IMR-90 (cell line): ENCODE results near the gene GFM2. TPM values are rescaled to one million over a fixed set of nuclear protein-coding genes. Genes with fewer than 3 reads are reported as not detected.

Experiments used
- ATAC-seq: fragments of 200-7000 bp; cut with Tn5 transposase; 2 replicates; pipeline ENCODE4 v1.9.1; 2020; ENCODE audit warnings: low read depth, mild to moderate bottlenecking, moderate library complexity
- BruUV-seq: library from RNA; stranded (reverse); fragments of 400-500 nt; replicated peaks from 2 replicates; lab custom pipeline; 2021; lab: Mats Ljungman, UMichigan
- CTCF ChIA-PET: fragments of 300-600 bp; formaldehyde crosslinking; extraction: SDS; loops from one replicate; lab custom pipeline; 2021; ENCODE audit warnings: antibody characterized with exemption; lab: Yijun Ruan, JAX
- POLR2A ChIA-PET: fragments of 300-600 bp; sonication (Branson Sonifier 250); formaldehyde crosslinking; loops from one replicate; lab custom pipeline; 2022; ENCODE audit warnings: antibody characterized with exemption; ENCODE audit not compliant: unreplicated experiment; lab: Charles Lee
- DNase-seq: peaks from one replicate; pipeline ENCODE4 v3.0.0; 2013
- H2AFZ ChIP-seq: replicated peaks from 2 replicates; pipeline ENCODE3; 2013; ENCODE audit warnings: low read length, mild to moderate bottlenecking; ENCODE audit not compliant: poor library complexity
- H2AK5ac ChIP-seq: 2 replicates; pipeline ENCODE4 v1.6.1; 2013; ENCODE audit warnings: low read depth, low read length, inconsistent platforms
- H2AK9ac ChIP-seq: replicated peaks from 2 replicates; pipeline ENCODE3; 2013; ENCODE audit warnings: mild to moderate bottlenecking, low read depth, low read length, moderate library complexity; ENCODE audit not compliant: poor library complexity
- H2BK120ac ChIP-seq: 2 replicates; pipeline ENCODE4 v1.6.1; 2013; ENCODE audit warnings: low read depth, low read length, inconsistent platforms
- H2BK15ac ChIP-seq: 3 replicates; pipeline ENCODE4 v1.6.1; 2013; ENCODE audit warnings: low read depth, low read length, inconsistent platforms
- H2BK20ac ChIP-seq: 2 replicates; pipeline ENCODE4 v1.6.1; 2013; ENCODE audit warnings: low read depth, mild to moderate bottlenecking, inconsistent platforms, low read length, moderate library complexity
- H2BK5ac ChIP-seq: 2 replicates; pipeline ENCODE4 v1.6.1; 2013; ENCODE audit warnings: mild to moderate bottlenecking, low read depth, low read length, inconsistent platforms; ENCODE audit not compliant: poor library complexity, severe bottlenecking
- H3K14ac ChIP-seq: replicated peaks from 2 replicates; pipeline ENCODE4 v1.6.1; 2013; ENCODE audit warnings: low read depth, low read length, inconsistent platforms
- H3K18ac ChIP-seq: 2 replicates; pipeline ENCODE4 v1.6.1; 2013; ENCODE audit warnings: low read depth, low read length, control low read depth
- H3K23ac ChIP-seq: 2 replicates; pipeline ENCODE4 v1.6.1; 2013; ENCODE audit warnings: low read depth, low read length, inconsistent platforms
- H3K27ac ChIP-seq: 2 replicates; pipeline ENCODE4 v1.5.1; 2013; ENCODE audit warnings: mild to moderate bottlenecking, control low read depth, low read length; ENCODE audit not compliant: insufficient read depth
- H3K27me3 ChIP-seq: 2 replicates; pipeline ENCODE4 v1.6.1; 2013; ENCODE audit warnings: low read length; ENCODE audit not compliant: control insufficient read depth, insufficient read depth
- H3K36me3 ChIP-seq: 2 replicates; pipeline ENCODE4 v1.6.1; 2013; ENCODE audit warnings: low read length, mixed read lengths; ENCODE audit not compliant: control insufficient read depth, insufficient read depth
- H3K4ac ChIP-seq: 2 replicates; pipeline ENCODE4 v1.6.1; 2013; ENCODE audit warnings: low read depth, low read length, inconsistent platforms
- H3K4me1 ChIP-seq: 2 replicates; pipeline ENCODE4 v1.6.1; 2013; ENCODE audit warnings: low read length, mixed read lengths; ENCODE audit not compliant: control insufficient read depth, insufficient read depth
- H3K4me2 ChIP-seq: 2 replicates; pipeline ENCODE4 v1.6.1; 2013; ENCODE audit warnings: low read depth, mild to moderate bottlenecking, control low read depth, low read length, moderate library complexity
- H3K4me3 ChIP-seq: 2 replicates; pipeline ENCODE4 v1.5.1; 2013; ENCODE audit warnings: low read depth, mild to moderate bottlenecking, control low read depth, low read length, moderate library complexity; ENCODE audit not compliant: insufficient read depth
- H3K56ac ChIP-seq: 2 replicates; pipeline ENCODE4 v1.6.1; 2013; ENCODE audit warnings: low read length, inconsistent platforms; ENCODE audit not compliant: insufficient read depth; ENCODE audit errors: extremely low read depth
- H3K79me1 ChIP-seq, 2 experiments: 2 replicates each; pipeline ENCODE4 v1.6.1; 2013; ENCODE audit warnings: low read length in 2 of 2, inconsistent platforms in 1 of 2, low read depth in 1 of 2
- H3K9ac ChIP-seq: 2 replicates; pipeline ENCODE4 v1.6.1; 2013; ENCODE audit warnings: low read depth, low read length, control low read depth
- H3K9me1 ChIP-seq: 2 replicates; pipeline ENCODE4 v1.6.1; 2013; ENCODE audit warnings: low read length, inconsistent platforms; ENCODE audit not compliant: insufficient read depth
- H3K9me3 ChIP-seq: 2 replicates; pipeline ENCODE4 v1.6.1; 2013; ENCODE audit warnings: low read length; ENCODE audit not compliant: control insufficient read depth, insufficient read depth
- H4K20me1 ChIP-seq: 2 replicates; pipeline ENCODE4 v1.6.1; 2013; ENCODE audit warnings: low read length, inconsistent platforms; ENCODE audit not compliant: insufficient read depth
- H4K5ac ChIP-seq: 2 replicates; pipeline ENCODE4 v1.6.1; 2013; ENCODE audit warnings: mild to moderate bottlenecking, low read depth, low read length, control low read depth
- H4K8ac ChIP-seq, 2 experiments: 2 replicates each; pipeline ENCODE4 v1.6.1; 2013; ENCODE audit warnings: low read depth in 2 of 2, low read length in 2 of 2, control low read depth in 1 of 2, inconsistent platforms in 1 of 2
- H4K91ac ChIP-seq: 2 replicates; pipeline ENCODE4 v1.6.1; 2013; ENCODE audit warnings: low read depth, low read length, inconsistent platforms; ENCODE audit not compliant: insufficient read depth
- BHLHE40 ChIP-seq: fragments of 150-350 bp; IDR thresholded peaks from 2 replicates; pipeline ENCODE4 v1.6.1; 2016; ENCODE audit warnings: mild to moderate bottlenecking, low read depth, low read length
- CEBPB ChIP-seq: IDR thresholded peaks from 2 replicates; pipeline ENCODE4 v1.6.1; 2012; ENCODE audit warnings: low read depth, low read length, improper control_type of control experiment
- CHD1 ChIP-seq: IDR thresholded peaks from 2 replicates; pipeline ENCODE4 v1.6.1; 2012; ENCODE audit warnings: low read depth, low read length, improper control_type of control experiment
- CTCF ChIP-seq: conservative IDR thresholded peaks from 2 replicates; pipeline ENCODE4 v1.5.1; 2012; ENCODE audit warnings: mild to moderate bottlenecking, low read depth, low read length, improper control_type of control experiment
- FOS ChIP-seq: fragments of 150-350 bp; IDR thresholded peaks from 2 replicates; pipeline ENCODE4 v1.6.1; 2016; ENCODE audit warnings: low read depth, low read length
- MAFK ChIP-seq: IDR thresholded peaks from 2 replicates; pipeline ENCODE4 v1.6.1; 2012; ENCODE audit warnings: low read depth, low read length, improper control_type of control experiment
- MAZ ChIP-seq: IDR thresholded peaks from 2 replicates; pipeline ENCODE4 v1.6.1; 2012; ENCODE audit warnings: low read depth, mild to moderate bottlenecking, low read length, improper control_type of control experiment, moderate library complexity, borderline replicate concordance
- NFE2L2 ChIP-seq: fragments of 150-350 bp; IDR thresholded peaks from 2 replicates; pipeline ENCODE4 v1.6.1; 2016; ENCODE audit warnings: low read depth, mild to moderate bottlenecking, low read length
- POLR2A ChIP-seq: IDR thresholded peaks from 2 replicates; pipeline ENCODE4 v1.6.1; 2012; ENCODE audit warnings: mild to moderate bottlenecking, low read depth, low read length
- RCOR1 ChIP-seq: IDR thresholded peaks from 2 replicates; pipeline ENCODE4 v1.6.1; 2012; ENCODE audit warnings: mild to moderate bottlenecking, low read length, improper control_type of control experiment; ENCODE audit not compliant: insufficient replicate concordance
- RFX5 ChIP-seq: IDR thresholded peaks from 2 replicates; pipeline ENCODE4 v1.8.0; 2012; ENCODE audit warnings: low read depth, mild to moderate bottlenecking, low read length, moderate library complexity
- SMC3 ChIP-seq: fragments of 150-350 bp; IDR thresholded peaks from 2 replicates; pipeline ENCODE4 v1.6.1; 2016; ENCODE audit warnings: low read depth, mild to moderate bottlenecking, antibody characterized with exemption, low read length, moderate library complexity
- USF2 ChIP-seq: fragments of 150-350 bp; IDR thresholded peaks from 2 replicates; pipeline ENCODE4 v1.6.1; 2017; ENCODE audit warnings: mild to moderate bottlenecking, antibody characterized with exemption, low read length, low read depth
- WGBS, 2 experiments: methylation state at CpG; one replicate each; pipeline versions ENCODE4 v1.1.5 to v1.1.7; 2013; ENCODE audit warnings: missing lambda C conversion rate in 2 of 2; ENCODE audit not compliant: insufficient read length in 1 of 2; ENCODE audit errors: extremely low coverage in 2 of 2; 5-methylcytosine and 5-hydroxymethylcytosine counted together
- dilution Hi-C: fragments of 300-500 bp; cut with HindIII; formaldehyde crosslinking; loops from one replicate; pipeline ENCODE4 v1.14.3; 2018; ENCODE audit warnings: low sequenced_read_pairs; ENCODE audit not compliant: unreplicated experiment
- in situ Hi-C: fragments of 300-500 bp; cut with MboI; formaldehyde crosslinking; loops from 3 replicates; pipeline ENCODE4 v1.14.3; 2019; ENCODE audit warnings: low sequenced_read_pairs, inconsistent platforms, mixed read lengths
- intact Hi-C: fragments of 100-400 bp; cut with micrococcal nuclease; formaldehyde crosslinking; loops from 2 replicates; pipeline ENCODE4 v1.10.0; 2022
- polyA plus RNA-seq, 3 experiments: library from polyadenylated mRNA; depleted of rRNA; stranded (reverse); fragments of >200 nt; gene quantifications; 2 replicates each; pipeline ENCODE4 v1.2.3, GENCODE V29; 2012; ENCODE audit warnings: low replicate concordance in 1 of 3
- total RNA-seq: library from RNA; depleted of rRNA; stranded (reverse); fragments of >200 nt; gene quantifications from 2 replicates; pipeline ENCODE4 v1.2.3, GENCODE V29; 2012

Gene GFM2
- total and polyA plus RNA-seq, 2 of the 4 experiments (the other 2 are of a cell fraction): 23.3 to 45.7 TPM

GRCh38 chr5:74786851-74787250 is 19.9 kb upstream of the GFM2 start:
- Histone ChIP-seq H3K79me1 (no peaks in the 10 kb centered on the region), H3K4me3 (no peak overlapping the region), H3K27me3 (no peaks in the 10 kb centered on the region), H3K56ac (no peak overlapping the region), H4K8ac (no peak overlapping the region), H2AK9ac (no peak overlapping the region), H4K91ac (no peak overlapping the region), H3K9me1 (no peaks in the 10 kb centered on the region), H2BK5ac (no peak overlapping the region), H2AFZ (no peak overlapping the region), H3K36me3 (no peaks in the 10 kb centered on the region), H3K4me1 (no peaks in the 10 kb centered on the region), H2BK20ac (no peak overlapping the region), H3K23ac (no peak overlapping the region), H3K4me2 (no peak overlapping the region), H2BK120ac (no peak overlapping the region), H3K9me3 (no peaks in the 10 kb centered on the region), H2AK5ac (no peak overlapping the region), H2BK15ac (no peak overlapping the region), H3K18ac (no peak overlapping the region), H4K20me1 (no peaks in the 10 kb centered on the region), H3K27ac (no peak overlapping the region), H4K5ac (no peak overlapping the region), H3K4ac (no peak overlapping the region), H3K9ac (no peak overlapping the region), H3K14ac (no peak overlapping the region)
- WGBS, 2 experiments: 77% methylated on average over 4 of the region's 6 CpGs; no CpG with 5 or more reads in 1 of the 2 experiments
- ATAC-seq: no peak
- ChIA-PET POLR2A (no interaction called here), CTCF (no interaction called here)
- intact Hi-C loops (no loop called here), in situ Hi-C loops (no loop called here), dilution Hi-C loops (no loop called here)
- TF ChIP-seq CEBPB (no peak), MAZ (no peak), USF2 (no peak), POLR2A (no peak), BHLHE40 (no peak), CTCF (no peak), CHD1 (no peak), RFX5 (no peak), NFE2L2 (no peak), RCOR1 (no peak), SMC3 (no peak), MAFK (no peak), FOS (no peak)
- no TSS peak for BruUV-seq
- DNase-seq: no peak
